Uterus (tissue), 2 donors: ENCODE data around the gene TSKU.

Experiments
- POLR2A ChIP-seq, 2 donors: fragments of 450-650 bp; IDR thresholded peaks; one replicate each; pipeline ENCODE4 v1.6.1; 2016; ENCODE audit warnings: antibody characterized with exemption in 2 of 2, mild to moderate bottlenecking in 1 of 2, moderate library complexity in 1 of 2
- TF ChIP-seq, protein P1 (sequence below), 4 experiments: fragments of 200-600 bp in 2 of 4; fragments of 450-650 bp in 2 of 4; sonication (generic) in 2 of 4; IDR thresholded peaks; one replicate each; pipeline ENCODE4 v1.5.1; 2016 to 2019; ENCODE audit warnings: antibody characterized with exemption in 4 of 4, mild to moderate bottlenecking in 2 of 4, moderate library complexity in 1 of 4

DNA sequence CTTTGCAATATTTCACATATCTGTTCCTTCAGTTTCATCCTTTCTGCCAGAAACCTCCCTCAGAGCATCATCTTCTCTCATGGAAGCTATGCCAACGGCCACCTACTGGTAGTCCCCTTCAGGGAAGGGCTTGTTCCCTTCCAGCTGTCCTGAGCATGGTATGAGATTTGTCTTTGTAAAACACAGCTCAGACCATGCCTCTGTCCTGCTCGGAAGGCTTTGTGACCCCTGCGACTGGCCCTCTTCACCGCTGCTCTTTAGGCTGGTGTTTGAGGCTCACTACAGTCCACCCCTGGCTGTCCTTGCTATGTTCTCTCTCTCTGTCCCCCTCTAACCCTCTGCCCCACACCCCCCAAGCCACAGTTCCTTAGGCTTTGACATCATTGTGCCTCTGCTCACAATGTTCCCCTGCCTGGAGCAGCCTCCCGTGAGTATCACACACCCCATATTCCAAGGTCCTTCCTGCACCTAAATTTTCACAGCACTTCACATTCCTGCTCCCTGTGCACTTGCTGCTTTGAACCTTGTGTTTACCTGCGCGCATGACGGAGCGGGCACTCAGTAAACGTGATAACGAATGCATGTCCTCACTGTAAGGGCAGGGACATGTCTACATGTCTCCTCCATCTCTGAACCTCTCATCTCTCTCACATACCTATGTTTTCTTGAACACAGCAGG lies 53.6 kb downstream of the TSKU start:
- TF ChIP-seq POLR2A (IDR thresholded peaks at IDR 0.05) = no peak
- TF ChIP-seq, protein P1, sequence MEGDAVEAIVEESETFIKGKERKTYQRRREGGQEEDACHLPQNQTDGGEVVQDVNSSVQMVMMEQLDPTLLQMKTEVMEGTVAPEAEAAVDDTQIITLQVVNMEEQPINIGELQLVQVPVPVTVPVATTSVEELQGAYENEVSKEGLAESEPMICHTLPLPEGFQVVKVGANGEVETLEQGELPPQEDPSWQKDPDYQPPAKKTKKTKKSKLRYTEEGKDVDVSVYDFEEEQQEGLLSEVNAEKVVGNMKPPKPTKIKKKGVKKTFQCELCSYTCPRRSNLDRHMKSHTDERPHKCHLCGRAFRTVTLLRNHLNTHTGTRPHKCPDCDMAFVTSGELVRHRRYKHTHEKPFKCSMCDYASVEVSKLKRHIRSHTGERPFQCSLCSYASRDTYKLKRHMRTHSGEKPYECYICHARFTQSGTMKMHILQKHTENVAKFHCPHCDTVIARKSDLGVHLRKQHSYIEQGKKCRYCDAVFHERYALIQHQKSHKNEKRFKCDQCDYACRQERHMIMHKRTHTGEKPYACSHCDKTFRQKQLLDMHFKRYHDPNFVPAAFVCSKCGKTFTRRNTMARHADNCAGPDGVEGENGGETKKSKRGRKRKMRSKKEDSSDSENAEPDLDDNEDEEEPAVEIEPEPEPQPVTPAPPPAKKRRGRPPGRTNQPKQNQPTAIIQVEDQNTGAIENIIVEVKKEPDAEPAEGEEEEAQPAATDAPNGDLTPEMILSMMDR (IDR thresholded peaks at IDR 0.05) = no peak
